Neural cell (in vitro differentiated cells): Measurements from ENCODE around the gene GSDME. TPM values are rescaled to one million over a fixed set of nuclear protein-coding genes. Genes with fewer than 3 reads are reported as not detected.

Experiments used
- H2AFZ ChIP-seq: fragments of 200-600, 300-800 bp; sonication (generic), shearing (Covaris generic); 2 replicates; pipeline ENCODE4 v1.6.0; 2014; ENCODE audit warnings: low read depth, mild to moderate bottlenecking, antibody characterized with exemption, low read length, moderate library complexity
- H3F3A ChIP-seq: fragments of 200-600 bp; shearing (Covaris generic); 2 replicates; pipeline ENCODE4 v1.6.1; 2016; ENCODE audit warnings: mild to moderate bottlenecking, moderate library complexity, mixed read lengths, antibody characterized with exemption, low read length; ENCODE audit not compliant: insufficient read depth, poor library complexity, severe bottlenecking
- H3K27ac ChIP-seq: fragments of 200-600, 300-800 bp; sonication (generic), shearing (Covaris generic); 2 replicates; pipeline ENCODE4 v1.5.1; 2014; ENCODE audit warnings: mild to moderate bottlenecking, low read length, moderate library complexity
- H3K27me3 ChIP-seq: fragments of 300-800, 200-600 bp; sonication (generic), shearing (Covaris generic); 2 replicates; pipeline ENCODE4 v1.6.0; 2014; ENCODE audit warnings: mild to moderate bottlenecking, low read depth, low read length, moderate library complexity; ENCODE audit not compliant: insufficient read depth
- H3K36me3 ChIP-seq: fragments of 300-800, 200-600 bp; sonication (generic), shearing (Covaris generic); 2 replicates; pipeline ENCODE4 v1.5.1; 2014; ENCODE audit warnings: mild to moderate bottlenecking, antibody characterized with exemption, low read length, moderate library complexity; ENCODE audit not compliant: insufficient read depth
- H3K4me2 ChIP-seq: fragments of 300-800, 200-600 bp; sonication (generic), shearing (Covaris generic); 2 replicates; pipeline ENCODE4 v1.6.0; 2014; ENCODE audit warnings: mild to moderate bottlenecking, low read length
- H3K4me3 ChIP-seq: fragments of 300-800, 200-600 bp; sonication (generic), shearing (Covaris generic); 2 replicates; pipeline ENCODE4 v1.5.1; 2014; ENCODE audit warnings: mild to moderate bottlenecking, low read length, moderate library complexity
- H3K79me2 ChIP-seq: fragments of 200-600 bp; shearing (Covaris generic); replicated peaks from 2 replicates; pipeline ENCODE4 v1.6.0; 2014; ENCODE audit warnings: mild to moderate bottlenecking, low read length, moderate library complexity; ENCODE audit not compliant: insufficient read depth
- H3K9ac ChIP-seq: fragments of 300-800, 200-600 bp; sonication (generic), shearing (Covaris generic); 2 replicates; pipeline ENCODE4 v1.6.1; 2016; ENCODE audit warnings: mild to moderate bottlenecking, low read length, mixed read lengths
- H3K9me2 ChIP-seq: fragments of 200-600 bp; shearing (Covaris generic); 2 replicates; pipeline ENCODE4 v1.6.1; 2016; ENCODE audit warnings: mild to moderate bottlenecking, low read length, mixed read lengths; ENCODE audit not compliant: insufficient read depth
- H3K9me3 ChIP-seq: fragments of 200-600, 300-800 bp; sonication (generic), shearing (Covaris generic); 2 replicates; pipeline ENCODE4 v1.6.1; 2016; ENCODE audit warnings: mild to moderate bottlenecking, mixed run types, low read length, moderate library complexity, mixed read lengths
- H4K20me1 ChIP-seq: fragments of 200-600 bp; shearing (Covaris generic); 2 replicates; pipeline ENCODE4 v1.6.1; 2016; ENCODE audit warnings: mild to moderate bottlenecking, mixed run types; ENCODE audit not compliant: insufficient read depth
- CTCF ChIP-seq: fragments of 450-650 bp; IDR thresholded peaks from 2 replicates; pipeline ENCODE4 v1.5.1; 2014; ENCODE audit warnings: antibody characterized with exemption, mild to moderate bottlenecking, moderate library complexity; ENCODE audit not compliant: poor library complexity, severe bottlenecking
- EP300 ChIP-seq: fragments of 450-650 bp; conservative IDR thresholded peaks from 2 replicates; pipeline ENCODE4 v1.6.1; 2014; ENCODE audit warnings: antibody characterized with exemption, mild to moderate bottlenecking, moderate library complexity; ENCODE audit not compliant: poor library complexity, severe bottlenecking
- EZH2 ChIP-seq: fragments of 200-600, 300-800 bp; shearing (Covaris generic), sonication (generic); IDR thresholded peaks from 2 replicates; pipeline ENCODE4 v1.6.1; 2014; ENCODE audit warnings: antibody characterized with exemption, low read length, borderline replicate concordance, mild to moderate bottlenecking; ENCODE audit not compliant: insufficient read depth, poor library complexity, severe bottlenecking
- MXI1 ChIP-seq: fragments of 450-650 bp; conservative IDR thresholded peaks from 2 replicates; pipeline ENCODE4 v1.6.1; 2014; ENCODE audit warnings: antibody characterized with exemption, mild to moderate bottlenecking; ENCODE audit not compliant: poor library complexity, severe bottlenecking
- POLR2AphosphoS5 ChIP-seq: IDR thresholded peaks from 2 replicates; pipeline ENCODE4 v1.6.1; 2012
- RAD21 ChIP-seq: fragments of 450-650 bp; conservative IDR thresholded peaks from 2 replicates; pipeline ENCODE4 v1.6.1; 2014; ENCODE audit warnings: antibody characterized with exemption, mild to moderate bottlenecking, moderate library complexity
- REST ChIP-seq: IDR thresholded peaks from 2 replicates; pipeline ENCODE4 v1.6.1; 2012; ENCODE audit warnings: borderline replicate concordance
- SMC3 ChIP-seq: fragments of 450-650 bp; conservative IDR thresholded peaks from 2 replicates; pipeline ENCODE4 v1.6.1; 2014; ENCODE audit warnings: antibody characterized with exemption, mild to moderate bottlenecking, moderate library complexity; ENCODE audit not compliant: poor library complexity
- TAF1 ChIP-seq: IDR thresholded peaks from 2 replicates; pipeline ENCODE4 v1.6.1; 2012; ENCODE audit warnings: low read depth
- polyA plus RNA-seq: library from polyadenylated mRNA; depleted of rRNA; stranded (reverse); fragments of >200 nt; gene quantifications from 2 replicates; pipeline ENCODE4 v1.2.3, GENCODE V29; 2014

Gene GSDME
- polyA plus RNA-seq, 1 donor from 2014 or later = 42.9 TPM

GRCh38 chr7:24750441-24751055, 6.7 kb downstream of the GSDME start:
- H3K9me2 ChIP-seq = no peaks in the 10 kb centered on the region
- no peak overlapping the region for H3K4me2 ChIP-seq
- no peaks in the 10 kb centered on the region for H3K27me3 ChIP-seq
- H3K9ac ChIP-seq = no peak overlapping the region
- no peaks in the 10 kb centered on the region for H3F3A ChIP-seq
- no peaks in the 10 kb centered on the region for H3K36me3 ChIP-seq
- no peak for TF ChIP-seq EP300
- TF ChIP-seq REST = no peak
- no peak overlapping the region for H3K4me3 ChIP-seq
- H2AFZ ChIP-seq = no peak overlapping the region
- no peak overlapping the region for H3K27ac ChIP-seq
- no peaks in the 10 kb centered on the region for H3K79me2 ChIP-seq
- H4K20me1 ChIP-seq = no peaks in the 10 kb centered on the region
- H3K9me3 ChIP-seq = no peaks in the 10 kb centered on the region

GRCh38 chr7:24748521-24748920, 8.7 kb downstream of the GSDME start:
- no peak overlapping the region for H3K9ac ChIP-seq
- H4K20me1 ChIP-seq = no peaks in the 10 kb centered on the region
- no peaks in the 10 kb centered on the region for H3K36me3 ChIP-seq
- no peaks in the 10 kb centered on the region for H3F3A ChIP-seq
- no peak overlapping the region for H2AFZ ChIP-seq
- H3K4me3 ChIP-seq = no peak overlapping the region
- no peaks in the 10 kb centered on the region for H3K79me2 ChIP-seq
- H3K9me2 ChIP-seq = no peaks in the 10 kb centered on the region
- H3K27me3 ChIP-seq = no peaks in the 10 kb centered on the region
- no peak for TF ChIP-seq TAF1
- no peak for TF ChIP-seq SMC3
- TF ChIP-seq EZH2 = no peak
- TF ChIP-seq EP300 = no peak
- no peak for TF ChIP-seq MXI1
- H3K4me2 ChIP-seq = no peak overlapping the region
- no peak overlapping the region for H3K27ac ChIP-seq
- H3K9me3 ChIP-seq = no peaks in the 10 kb centered on the region

GRCh38 chr7:24745355-24745754, 11.9 kb downstream of the GSDME start:
- no peaks in the 10 kb centered on the region for H3F3A ChIP-seq
- no peak overlapping the region for H3K9ac ChIP-seq
- no peaks in the 10 kb centered on the region for H3K27me3 ChIP-seq
- no peaks in the 10 kb centered on the region for H3K36me3 ChIP-seq
- H4K20me1 ChIP-seq = no peaks in the 10 kb centered on the region
- H3K4me3 ChIP-seq = no peak overlapping the region
- no peaks in the 10 kb centered on the region for H3K79me2 ChIP-seq
- no peak overlapping the region for H2AFZ ChIP-seq
- H3K9me3 ChIP-seq = no peaks in the 10 kb centered on the region
- H3K4me2 ChIP-seq = no peak overlapping the region
- H3K27ac ChIP-seq = no peak overlapping the region
- H3K9me2 ChIP-seq = no peaks in the 10 kb centered on the region
- TF ChIP-seq CTCF = no peak
- no peak for TF ChIP-seq MXI1
- TF ChIP-seq SMC3 = no peak
- TF ChIP-seq POLR2AphosphoS5 = no peak
- TF ChIP-seq REST = no peak
- no peak for TF ChIP-seq EZH2
- no peak for TF ChIP-seq EP300
- no peak for TF ChIP-seq RAD21
- no peak for TF ChIP-seq TAF1
